Sigmoid colon (tissue), 4 donors: ENCODE results near the gene NCOR1.

Experiments used
- EP300 ChIP-seq, 4 donors: sonication (generic); formaldehyde crosslinking; IDR thresholded peaks; one replicate each; pipeline ENCODE4 v1.6.1; 2017; ENCODE audit warnings: antibody characterized with exemption in 4 of 4
- POLR2A ChIP-seq, 2 donors: fragments of 450-650 bp; IDR thresholded peaks; one replicate each; pipeline ENCODE4 v1.6.1; 2016; ENCODE audit warnings: antibody characterized with exemption in 2 of 2, mild to moderate bottlenecking in 2 of 2, moderate library complexity in 2 of 2
- POLR2AphosphoS5 ChIP-seq, 4 donors: sonication (generic); formaldehyde crosslinking; IDR thresholded peaks; one replicate each; pipeline ENCODE4 v1.6.1; 2017; ENCODE audit warnings: antibody characterized with exemption in 4 of 4
- TF ChIP-seq, protein P1 (sequence below), 4 experiments: fragments of 450-650 bp in 3 of 4; fragments of 200-600 bp in 1 of 4; IDR thresholded peaks; one replicate each; pipeline ENCODE4 v1.5.1; 2016 to 2019; ENCODE audit warnings: antibody characterized with exemption in 4 of 4, mild to moderate bottlenecking in 3 of 4, moderate library complexity in 2 of 4

DNA sequence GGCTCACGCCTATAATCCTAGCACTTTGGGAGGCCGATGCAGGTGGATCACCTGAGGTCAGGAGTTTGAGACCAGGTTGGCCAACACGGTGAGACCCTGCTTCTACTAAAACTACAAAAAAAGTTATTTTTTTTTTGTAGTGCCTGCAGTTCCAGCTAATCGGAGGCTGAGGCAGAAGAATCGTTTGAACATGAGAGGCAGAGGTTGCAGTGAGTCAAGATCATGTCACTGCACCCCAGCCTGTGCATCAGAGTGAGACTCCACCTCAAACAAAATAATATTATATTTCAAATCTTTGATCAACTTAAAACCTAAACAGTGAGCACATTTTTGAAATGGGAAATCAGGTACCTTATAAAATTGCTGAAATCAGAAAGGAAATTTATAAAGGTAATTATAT is 36.5 kb downstream of the NCOR1 start:
- TF ChIP-seq POLR2A (IDR thresholded peaks at IDR 0.05) (no peak), EP300 (IDR thresholded peaks at IDR 0.05) (no peak), POLR2AphosphoS5 (IDR thresholded peaks at IDR 0.05) (no peak)
- TF ChIP-seq, protein P1, sequence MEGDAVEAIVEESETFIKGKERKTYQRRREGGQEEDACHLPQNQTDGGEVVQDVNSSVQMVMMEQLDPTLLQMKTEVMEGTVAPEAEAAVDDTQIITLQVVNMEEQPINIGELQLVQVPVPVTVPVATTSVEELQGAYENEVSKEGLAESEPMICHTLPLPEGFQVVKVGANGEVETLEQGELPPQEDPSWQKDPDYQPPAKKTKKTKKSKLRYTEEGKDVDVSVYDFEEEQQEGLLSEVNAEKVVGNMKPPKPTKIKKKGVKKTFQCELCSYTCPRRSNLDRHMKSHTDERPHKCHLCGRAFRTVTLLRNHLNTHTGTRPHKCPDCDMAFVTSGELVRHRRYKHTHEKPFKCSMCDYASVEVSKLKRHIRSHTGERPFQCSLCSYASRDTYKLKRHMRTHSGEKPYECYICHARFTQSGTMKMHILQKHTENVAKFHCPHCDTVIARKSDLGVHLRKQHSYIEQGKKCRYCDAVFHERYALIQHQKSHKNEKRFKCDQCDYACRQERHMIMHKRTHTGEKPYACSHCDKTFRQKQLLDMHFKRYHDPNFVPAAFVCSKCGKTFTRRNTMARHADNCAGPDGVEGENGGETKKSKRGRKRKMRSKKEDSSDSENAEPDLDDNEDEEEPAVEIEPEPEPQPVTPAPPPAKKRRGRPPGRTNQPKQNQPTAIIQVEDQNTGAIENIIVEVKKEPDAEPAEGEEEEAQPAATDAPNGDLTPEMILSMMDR (IDR thresholded peaks at IDR 0.05), result no peak
